NK-92 (cell line): ENCODE results near the gene MEGF6.
"Not testable (repeated sequence)": the region's sequence is repeated elsewhere in the genome, so short reads cannot be mapped to it uniquely, and the experiment has no call there.

ENCODE experiments used
- DNase-seq: peaks from one replicate; lab custom pipeline; 2025; ENCODE audit not compliant: unreplicated experiment; lab: John Stamatoyannopoulos, UW

MEGF6 gene

GRCh38 chr1:3630161-3630611 lies 18.9 kb upstream of the MEGF6 start:
- DNase-seq: no peak

GRCh38 chr1:3629561-3630160 lies 18.4 kb upstream of the MEGF6 start:
- no peak for DNase-seq

- no peak for DNase-seq
Measured at GRCh38 chr1:3628445-3628844, 17.1 kb upstream of the MEGF6 start.

GRCh38 chr1:3627515-3628253 lies 16.4 kb upstream of the MEGF6 start:
- DNase-seq: no peak

GRCh38 chr1:3626025-3626424 lies 14.7 kb upstream of the MEGF6 start:
- DNase-seq: no peak

- DNase-seq: no peak
Measured at GRCh38 chr1:3625151-3625907, 14.0 kb upstream of the MEGF6 start.

- peak; percentile 76 for DNase-seq
Measured at GRCh38 chr1:3624200-3625136, 13.2 kb upstream of the MEGF6 start, which contains the start of gene TPRG1L. TPRG1L (plus strand) TSS chr1:3625015; CDS start chr1:3625073, 58 bp downstream.

GRCh38 chr1:3623441-3624199 lies 12.3 kb upstream of the MEGF6 start:
- DNase-seq: no peak

- not testable (repeated sequence) for DNase-seq
Measured at GRCh38 chr1:3622102-3622501, 10.8 kb upstream of the MEGF6 start.

- DNase-seq: not testable (repeated sequence)
Measured at GRCh38 chr1:3621151-3621671, 9.9 kb upstream of the MEGF6 start.

GRCh38 chr1:3620708-3621107 lies 9.4 kb upstream of the MEGF6 start:
- DNase-seq: no peak

GRCh38 chr1:3618881-3619671 lies 7.8 kb upstream of the MEGF6 start:
- peak; percentile 31 for DNase-seq

- no peak for DNase-seq
Measured at GRCh38 chr1:3618531-3618880, 7.2 kb upstream of the MEGF6 start.

- no peak for DNase-seq
Measured at GRCh38 chr1:3617806-3618345, 6.6 kb upstream of the MEGF6 start.

- no peak for DNase-seq
Measured at GRCh38 chr1:3616861-3617260, 5.6 kb upstream of the MEGF6 start.

- DNase-seq: no peak
Measured at GRCh38 chr1:3614755-3615742, 3.7 kb upstream of the MEGF6 start.

- no peak for DNase-seq
Measured at GRCh38 chr1:3612123-3612522, 815 bp upstream of the MEGF6 start.
